GM23338 (cell line): ENCODE measurements around the gene KDM6A. TPM values are rescaled to one million over a fixed set of nuclear protein-coding genes. Genes with fewer than 3 reads are reported as not detected.

ENCODE experiments used
- ATAC-seq: fragments of 200-7000 bp; cut with Tn5 transposase; 3 replicates; pipeline ENCODE4 v1.9.1; 2020
- DNase-seq: peaks from one replicate; pipeline ENCODE4 v3.0.0-alpha.2; 2015; ENCODE audit warnings: low spot score
- H2AFZ ChIP-seq: fragments of 200-600 bp; sonication (generic); 2 replicates; pipeline ENCODE4 v1.8.0; 2016; ENCODE audit warnings: antibody characterized with exemption, mild to moderate bottlenecking, moderate library complexity
- H3F3A ChIP-seq: fragments of 200-600 bp; sonication (generic); replicated peaks from 2 replicates; pipeline ENCODE4 v1.8.0; 2017; ENCODE audit warnings: antibody characterized with exemption, mixed run types, low read depth
- H3K27ac ChIP-seq: fragments of 200-600 bp; sonication (generic); 2 replicates; pipeline ENCODE4 v1.6.1; 2016; ENCODE audit warnings: low read depth
- H3K27me3 ChIP-seq: fragments of 200-600 bp; sonication (generic); 2 replicates; pipeline ENCODE4 v1.8.0; 2016; ENCODE audit warnings: mild to moderate bottlenecking, mixed run types, moderate library complexity; ENCODE audit not compliant: insufficient read depth
- H3K36me3 ChIP-seq: fragments of 200-600 bp; sonication (generic); 2 replicates; pipeline ENCODE4 v1.8.0; 2016; ENCODE audit warnings: mild to moderate bottlenecking; ENCODE audit not compliant: insufficient read depth
- H3K4me1 ChIP-seq: fragments of 200-600 bp; sonication (generic); 2 replicates; pipeline ENCODE4 v1.8.0; 2016; ENCODE audit warnings: mild to moderate bottlenecking, moderate library complexity; ENCODE audit not compliant: insufficient read depth
- H3K4me2 ChIP-seq: fragments of 200-600 bp; sonication (generic); 2 replicates; pipeline ENCODE4 v1.7.1; 2017; ENCODE audit warnings: mixed run types
- H3K4me3 ChIP-seq: fragments of 200-600 bp; sonication (generic); 2 replicates; pipeline ENCODE4 v1.6.1; 2016; ENCODE audit warnings: mixed run types
- H3K79me2 ChIP-seq: fragments of 200-600 bp; sonication (generic); replicated peaks from 2 replicates; pipeline ENCODE4 v1.8.0; 2017; ENCODE audit warnings: mild to moderate bottlenecking; ENCODE audit not compliant: insufficient read depth
- H3K9me2 ChIP-seq: fragments of 200-600 bp; sonication (generic); 2 replicates; pipeline ENCODE4 v1.8.0; 2017; ENCODE audit not compliant: insufficient read depth
- H4K20me1 ChIP-seq: fragments of 200-600 bp; sonication (generic); replicated peaks from 2 replicates; pipeline ENCODE4 v1.8.0; 2017; ENCODE audit warnings: mild to moderate bottlenecking; ENCODE audit not compliant: insufficient read depth
- H3K27ac Mint-ChIP-seq: 2 replicates; pipeline ENCODE4 v1.8.0; 2020; ENCODE audit warnings: inconsistent platforms, mild to moderate bottlenecking, moderate library complexity, mixed read lengths
- H3K27me3 Mint-ChIP-seq: 3 replicates; pipeline ENCODE4 v1.8.0; 2022; ENCODE audit warnings: low read depth, mild to moderate bottlenecking, moderate library complexity, mixed read lengths, inconsistent platforms; ENCODE audit not compliant: insufficient read depth, poor library complexity
- H3K36me3 Mint-ChIP-seq: 3 replicates; pipeline ENCODE4 v1.8.0; 2021; ENCODE audit warnings: low read depth, mild to moderate bottlenecking, inconsistent platforms, moderate library complexity, mixed read lengths
- H3K4me1 Mint-ChIP-seq: 3 replicates; pipeline ENCODE4 v1.8.0; 2020; ENCODE audit warnings: mild to moderate bottlenecking, inconsistent platforms, mixed read lengths
- H3K4me3 Mint-ChIP-seq: 3 replicates; pipeline ENCODE4 v1.8.0; 2021; ENCODE audit warnings: moderate library complexity, mild to moderate bottlenecking, inconsistent platforms, mixed read lengths
- H3K9me3 Mint-ChIP-seq: 3 replicates; pipeline ENCODE4 v1.8.0; 2020; ENCODE audit warnings: moderate library complexity, mild to moderate bottlenecking, inconsistent platforms, mixed read lengths
- CREB1 ChIP-seq: fragments of 250-450 bp; sonication (Bioruptor Pico); IDR thresholded peaks from 2 replicates; pipeline ENCODE4 v1.5.0; 2020; ENCODE audit warnings: low read depth, mild to moderate bottlenecking, moderate library complexity
- ETS1 ChIP-seq: IDR thresholded peaks from 2 replicates; pipeline ENCODE4 v1.6.1; 2016; ENCODE audit warnings: antibody characterized with exemption
- EZH2phosphoT487 ChIP-seq: fragments of 200-600 bp; sonication (generic); IDR thresholded peaks from one replicate; pipeline ENCODE4 v1.8.1; 2018; ENCODE audit warnings: antibody characterized with exemption; ENCODE audit not compliant: unreplicated experiment
- JUNB ChIP-seq: IDR thresholded peaks from one replicate; pipeline ENCODE4 v1.6.1; 2016; ENCODE audit warnings: antibody characterized with exemption; ENCODE audit not compliant: unreplicated experiment
- NANOG ChIP-seq: IDR thresholded peaks from 2 replicates; pipeline ENCODE4 v1.6.1; 2016; ENCODE audit warnings: antibody characterized with exemption, borderline replicate concordance
- REST ChIP-seq: IDR thresholded peaks from one replicate; pipeline ENCODE4 v1.6.1; 2018; ENCODE audit warnings: antibody characterized with exemption; ENCODE audit not compliant: unreplicated experiment
- STAT1 ChIP-seq: IDR thresholded peaks from one replicate; pipeline ENCODE4 v1.6.1; 2016; ENCODE audit warnings: antibody characterized with exemption; ENCODE audit not compliant: unreplicated experiment
- ZNF331 ChIP-seq: fragments of 250-450 bp; sonication (Bioruptor Pico); IDR thresholded peaks from 2 replicates; pipeline ENCODE4 v1.5.0; 2020; ENCODE audit warnings: low read depth, mild to moderate bottlenecking, moderate library complexity
- ZNF462 ChIP-seq: fragments of 250-450 bp; sonication (Bioruptor Pico); IDR thresholded peaks from 2 replicates; pipeline ENCODE4 v1.5.0; 2020; ENCODE audit warnings: mild to moderate bottlenecking, moderate library complexity
- polyA plus RNA-seq: library from polyadenylated mRNA; unstranded; fragments of >200 nt; fragmentation: Nextera tagmentation; extraction: Ambion mirVana; gene quantifications from 2 replicates; pipeline ENCODE4 v1.2.1, GENCODE V29; 2016
- total RNA-seq: library from RNA; depleted of rRNA; stranded (reverse); fragments of >200 nt; shearing (Covaris generic); gene quantifications from 2 replicates; pipeline ENCODE4 v1.2.3, GENCODE V29; 2014

The KDM6A gene
- total and polyA plus RNA-seq, 2 experiments from 2014 or later: 22.8 to 102 TPM

- H2AFZ ChIP-seq: no peak overlapping the region
- H3K79me2 ChIP-seq: no peaks in the 10 kb centered on the region
- Mint-ChIP-seq H3K4me3 (no peak overlapping the region), H3K36me3 (no peaks in the 10 kb centered on the region; the same call in 2 of the 3 replicates), H3K27me3 (no peaks in the 10 kb centered on the region), H3K4me1 (no peaks in the 10 kb centered on the region), H3K9me3 (peaks cover 6% of the 10 kb centered on the region; the same call in 2 of the 3 replicates), H3K27ac (no peak overlapping the region)
- no peaks in the 10 kb centered on the region for H3F3A ChIP-seq
- DNase-seq (no peak), ATAC-seq (no peak)
- no peaks in the 10 kb centered on the region for H3K27me3 ChIP-seq
- no peak overlapping the region for H3K27ac ChIP-seq
- H4K20me1 ChIP-seq: no peaks in the 10 kb centered on the region
- TF ChIP-seq CREB1 (CRISPR knock-in tag) (no peak), JUNB (no peak), ETS1 (no peak)
- H3K9me2 ChIP-seq: no peaks in the 10 kb centered on the region
- no peak overlapping the region for H3K4me3 ChIP-seq
- H3K4me1 ChIP-seq: no peaks in the 10 kb centered on the region
- H3K4me2 ChIP-seq: no peak overlapping the region
- no peaks in the 10 kb centered on the region for H3K36me3 ChIP-seq
These were observed 260.5 kb downstream of the KDM6A start for GRCh38 chrX:45133465-45133864.

GRCh38 chrX:45134315-45134731 lies 261.3 kb downstream of the KDM6A start:
- no peak overlapping the region for H3K27ac Mint-ChIP-seq
- Histone ChIP-seq H3K4me2 (no peak overlapping the region), H3K27ac (no peak overlapping the region), H4K20me1 (no peaks in the 10 kb centered on the region), H3K4me3 (no peak overlapping the region), H3K9me2 (no peaks in the 10 kb centered on the region), H3K79me2 (no peaks in the 10 kb centered on the region), H3K4me1 (no peaks in the 10 kb centered on the region), H3K27me3 (no peaks in the 10 kb centered on the region), H3K36me3 (no peaks in the 10 kb centered on the region), H2AFZ (no peak overlapping the region), H3F3A (no peaks in the 10 kb centered on the region)
- no peak for DNase-seq
- H3K4me3 Mint-ChIP-seq: no peak overlapping the region
- H3K9me3 Mint-ChIP-seq: peaks cover 4% of the 10 kb centered on the region; the same call in 2 of the 3 replicates
- H3K36me3 Mint-ChIP-seq: no peaks in the 10 kb centered on the region; the same call in 2 of the 3 replicates
- H3K4me1 Mint-ChIP-seq: no peaks in the 10 kb centered on the region
- no peak for ATAC-seq
- H3K27me3 Mint-ChIP-seq: no peaks in the 10 kb centered on the region
- TF ChIP-seq STAT1: no peak
- TF ChIP-seq ETS1: no peak
- no peak for TF ChIP-seq ZNF462
- TF ChIP-seq NANOG: no peak
- no peak for TF ChIP-seq EZH2phosphoT487
- no peak for TF ChIP-seq ZNF331
- TF ChIP-seq REST: no peak
